RWPE2 (cell line): Measurements from ENCODE around the gene PRICKLE4.

Source experiments
- ATAC-seq: fragments of 200-7000 bp; cut with Tn5 transposase; 3 replicates; pipeline ENCODE4 v1.9.1; 2021; ENCODE audit warnings: low read depth
- DNase-seq: peaks from one replicate; pipeline ENCODE4 v3.0.0-alpha.2; 2020; ENCODE audit warnings: low spot score
- H3K27ac ChIP-seq: fragments of 450-650 bp; 2 replicates; pipeline ENCODE4 v1.5.1; 2017; ENCODE audit warnings: mild to moderate bottlenecking; ENCODE audit not compliant: poor library complexity, severe bottlenecking
- H3K27me3 ChIP-seq: fragments of 250-450 bp; sonication (Bioruptor Pico); 2 replicates; pipeline ENCODE4 v1.5.1; 2021; ENCODE audit warnings: mild to moderate bottlenecking, moderate library complexity; ENCODE audit not compliant: insufficient read depth, poor library complexity, severe bottlenecking
- H3K36me3 ChIP-seq: fragments of 250-450 bp; sonication (Bioruptor Pico); 2 replicates; pipeline ENCODE4 v1.5.1; 2020; ENCODE audit warnings: low read depth, mild to moderate bottlenecking, moderate library complexity
- H3K4me1 ChIP-seq: fragments of 250-450 bp; sonication (Bioruptor Pico); 2 replicates; pipeline ENCODE4 v1.5.1; 2021; ENCODE audit warnings: mild to moderate bottlenecking, moderate library complexity; ENCODE audit not compliant: insufficient read depth, poor library complexity, severe bottlenecking
- H3K4me3 ChIP-seq: fragments of 250-450 bp; sonication (Bioruptor Pico); 2 replicates; pipeline ENCODE4 v1.5.1; 2021; ENCODE audit warnings: mild to moderate bottlenecking, moderate library complexity; ENCODE audit not compliant: severe bottlenecking
- H3K9me3 ChIP-seq: fragments of 250-450 bp; sonication (Bioruptor Pico); 2 replicates; pipeline ENCODE4 v1.5.1; 2021; ENCODE audit warnings: mild to moderate bottlenecking, moderate library complexity; ENCODE audit not compliant: severe bottlenecking
- CTCF ChIP-seq: fragments of 450-650 bp; IDR thresholded peaks from one replicate; pipeline ENCODE4 v1.5.1; 2017; ENCODE audit warnings: mild to moderate bottlenecking, moderate library complexity; ENCODE audit not compliant: poor library complexity, severe bottlenecking

PRICKLE4 gene

GRCh38 chr6:41779788-41780550 is 613 bp upstream of the PRICKLE4 start, which contains the start of gene FRS3:
Gene FRS3 (minus strand): TSS chr6:41779900. CDS start chr6:41776987, 2,913 bp downstream.
- Histone ChIP-seq H3K4me1 (peaks cover 9% of the 10 kb centered on the region), H3K9me3 (no peaks in the 10 kb centered on the region), H3K27me3 (no peaks in the 10 kb centered on the region), H3K36me3 (peaks cover 31% of the 10 kb centered on the region), H3K27ac (peak within 1 kb of the TSS; percentile 71), H3K4me3 (peak within 1 kb of the TSS; percentile 70)
- DNase-seq (peak; percentile 90), ATAC-seq (peak; percentile 83)
- peak; percentile 98 for TF ChIP-seq CTCF

DNA sequence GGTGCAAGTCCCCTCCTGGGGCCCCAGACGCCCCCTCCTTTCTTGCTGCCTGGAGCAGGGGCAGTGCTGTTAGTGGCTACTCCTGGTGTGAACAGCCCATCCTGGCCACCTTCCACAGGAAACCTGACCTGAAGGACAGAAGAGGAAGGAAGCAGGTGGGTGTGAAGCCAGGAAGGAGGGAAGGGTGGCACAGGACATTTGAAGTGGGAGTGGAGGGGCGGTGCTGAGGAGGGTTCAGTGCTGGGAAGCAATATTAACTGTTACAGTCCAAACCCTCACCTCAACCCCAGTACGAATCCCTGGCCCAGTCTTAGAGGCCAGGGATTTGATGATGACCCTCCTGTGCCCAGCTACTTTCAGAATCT is 766 bp downstream of the PRICKLE4 start:
- ATAC-seq (peak; percentile 5; the same call in 2 of the 3 replicates), DNase-seq (no peak)
- H3K36me3 ChIP-seq: peaks cover 17% of the 10 kb centered on the region
- peak overlapping the region; percentile 71 for H3K27ac ChIP-seq
- H3K4me1 ChIP-seq: peaks cover 9% of the 10 kb centered on the region
- TF ChIP-seq CTCF: no peak
- H3K9me3 ChIP-seq: no peaks in the 10 kb centered on the region
- peak overlapping the region; percentile 70 for H3K4me3 ChIP-seq
- no peaks in the 10 kb centered on the region for H3K27me3 ChIP-seq

DNA sequence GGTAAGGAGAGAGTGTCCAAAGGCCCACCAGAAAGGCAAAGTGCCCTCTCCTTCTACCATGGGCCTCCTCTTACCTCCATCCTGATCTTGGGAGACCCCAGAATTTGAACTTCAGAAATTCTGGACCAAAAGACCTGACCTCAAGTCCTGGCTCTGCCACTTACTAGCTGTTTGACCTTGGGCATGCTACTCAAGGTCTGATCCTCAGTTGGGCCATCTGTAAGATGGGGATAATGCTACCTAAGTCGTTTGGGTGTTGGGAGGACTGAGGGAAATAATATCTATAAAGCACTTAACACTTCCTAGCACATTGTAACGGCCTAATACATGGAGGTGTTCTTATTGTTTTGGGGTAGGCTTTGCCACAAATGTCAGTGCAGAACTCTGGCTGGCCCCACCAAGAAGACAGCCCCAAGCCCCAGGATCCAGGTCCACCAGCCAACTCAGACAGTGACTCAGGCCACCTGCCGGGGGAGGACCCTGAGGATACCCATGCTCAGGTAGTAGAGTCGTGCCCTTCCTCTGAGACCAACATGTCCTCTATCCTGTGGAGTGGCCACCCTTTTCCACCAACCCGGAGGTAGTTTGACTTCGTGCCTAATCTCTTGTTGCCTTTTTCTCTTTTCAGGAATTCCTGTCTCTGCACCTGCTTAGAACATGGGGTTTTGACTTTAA is 2.7 kb downstream of the PRICKLE4 start:
- H3K36me3 ChIP-seq: no peaks in the 10 kb centered on the region; the same call in 1 of the 2 replicates
- H3K27ac ChIP-seq: no peak overlapping the region
- H3K4me3 ChIP-seq: no peak overlapping the region
- peaks cover 9% of the 10 kb centered on the region for H3K4me1 ChIP-seq
- no peaks in the 10 kb centered on the region for H3K9me3 ChIP-seq
- ATAC-seq (no peak), DNase-seq (no peak)
- TF ChIP-seq CTCF: no peak
- H3K27me3 ChIP-seq: no peaks in the 10 kb centered on the region

GRCh38 chr6:41784581-41785171 is 4.1 kb downstream of the PRICKLE4 start:
- H3K27ac ChIP-seq: no peak overlapping the region
- DNase-seq (no peak), ATAC-seq (no peak)
- no peaks in the 10 kb centered on the region for H3K27me3 ChIP-seq
- no peaks in the 10 kb centered on the region for H3K9me3 ChIP-seq
- H3K4me1 ChIP-seq: peaks cover 14% of the 10 kb centered on the region
- TF ChIP-seq CTCF: no peak
- H3K4me3 ChIP-seq: no peak overlapping the region
- H3K36me3 ChIP-seq: peaks cover 12% of the 10 kb centered on the region
